Testis (tissue), 3 donors: ENCODE results near the gene ARFGEF3. TPM values are rescaled to one million over a fixed set of nuclear protein-coding genes. Genes with fewer than 3 reads are reported as not detected.

Source experiments
- DNase-seq: peaks from one replicate; pipeline ENCODE4 v3.0.0-alpha.2; 2019
- H3K27ac ChIP-seq, 2 donors: fragments of 200-600 bp; sonication (generic); one replicate each; pipeline ENCODE4 v1.5.1; 2019
- H3K27me3 ChIP-seq: fragments of 200-600 bp; sonication (generic); one replicate; pipeline ENCODE4 v1.5.1; 2019
- H3K36me3 ChIP-seq: fragments of 200-600 bp; sonication (generic); one replicate; pipeline ENCODE4 v1.5.1; 2017; ENCODE audit warnings: low read depth; ENCODE audit errors: missing control alignments
- H3K4me1 ChIP-seq: fragments of 200-600 bp; sonication (generic); one replicate; pipeline ENCODE4 v1.5.1; 2019
- H3K4me3 ChIP-seq, 2 donors: fragments of 200-600 bp; sonication (generic); one replicate each; pipeline ENCODE4 v1.5.1; 2017 to 2019
- H3K9me3 ChIP-seq: fragments of 200-600 bp; sonication (generic); one replicate; pipeline ENCODE4 v1.5.1; 2017
- POLR2A ChIP-seq: fragments of 450-650 bp; IDR thresholded peaks from one replicate; pipeline ENCODE4 v1.6.1; 2017; ENCODE audit warnings: antibody characterized with exemption, mild to moderate bottlenecking, moderate library complexity
- WGBS, 2 donors: methylation state at CpG; one replicate each; pipeline ENCODE4 v1.1.5; 2018; 5-methylcytosine and 5-hydroxymethylcytosine counted together
- intact Hi-C: fragments of 100-400 bp; cut with DNase I; formaldehyde crosslinking; loops from one replicate; pipeline ENCODE4 v1.15.1; 2023; ENCODE audit warnings: low total_unique reads
- polyA plus RNA-seq: library from polyadenylated mRNA; stranded (reverse); fragments of 350-450 nt; fragmentation: Illumina TruSeq; extraction: RNeasy Lipid Tissue Mini Kit (QIAGEN cat#74804); gene quantifications from one replicate; pipeline ENCODE4 v1.2.3, GENCODE V29; 2014; ENCODE audit warnings: low read depth, low replicate concordance; ENCODE audit not compliant: insufficient read depth
- total RNA-seq, 2 donors: library from RNA; depleted of rRNA; stranded (reverse); fragments of >200 nt; gene quantifications; one replicate each; pipeline ENCODE4 v1.2.3, GENCODE V29; 2016
- TF ChIP-seq, protein P1 (sequence below), 3 experiments: fragments of 450-650 bp in 2 of 3; fragments of 200-600 bp in 1 of 3; sonication (generic) in 1 of 3; IDR thresholded peaks; one replicate each; pipeline ENCODE4 v1.5.1; 2016 to 2019; ENCODE audit warnings: antibody characterized with exemption in 3 of 3, mild to moderate bottlenecking in 2 of 3, moderate library complexity in 1 of 3

The ARFGEF3 gene
- total and polyA plus RNA-seq, 3 donors from 2014 or later: 1.9 to 2.9 (median 2.8) TPM

DNA sequence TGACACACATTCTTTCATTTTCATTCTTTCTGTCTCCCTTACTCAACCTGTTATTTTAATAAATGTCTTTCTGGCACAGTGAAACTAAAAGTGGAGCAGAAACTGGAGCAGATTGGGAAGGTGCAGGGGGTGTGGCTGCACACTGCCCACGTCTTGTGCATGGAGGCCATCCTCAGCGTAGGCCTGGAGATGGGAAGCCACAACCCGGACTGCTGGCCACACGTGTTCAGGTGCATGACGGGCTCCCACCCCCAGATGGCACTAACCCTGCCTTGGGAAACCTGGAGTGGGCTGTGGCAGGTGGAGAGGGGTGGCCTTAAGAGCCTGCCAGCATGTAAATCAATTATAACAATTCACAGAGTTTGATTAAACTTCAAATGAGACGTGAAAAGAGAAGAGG lies 128.0 kb downstream of the ARFGEF3 start:
- Histone ChIP-seq H3K27ac (no peak overlapping the region), H3K36me3 (no peaks in the 10 kb centered on the region), H3K4me3 (no peak overlapping the region), H3K27me3 (no peaks in the 10 kb centered on the region), H3K4me1 (no peaks in the 10 kb centered on the region), H3K9me3 (no peaks in the 10 kb centered on the region)
- intact Hi-C loops: no loop called here
- 66 to 67% methylated on average over 6 of the region's 6 CpGs for WGBS, 2 donors
- TF ChIP-seq, protein P1, sequence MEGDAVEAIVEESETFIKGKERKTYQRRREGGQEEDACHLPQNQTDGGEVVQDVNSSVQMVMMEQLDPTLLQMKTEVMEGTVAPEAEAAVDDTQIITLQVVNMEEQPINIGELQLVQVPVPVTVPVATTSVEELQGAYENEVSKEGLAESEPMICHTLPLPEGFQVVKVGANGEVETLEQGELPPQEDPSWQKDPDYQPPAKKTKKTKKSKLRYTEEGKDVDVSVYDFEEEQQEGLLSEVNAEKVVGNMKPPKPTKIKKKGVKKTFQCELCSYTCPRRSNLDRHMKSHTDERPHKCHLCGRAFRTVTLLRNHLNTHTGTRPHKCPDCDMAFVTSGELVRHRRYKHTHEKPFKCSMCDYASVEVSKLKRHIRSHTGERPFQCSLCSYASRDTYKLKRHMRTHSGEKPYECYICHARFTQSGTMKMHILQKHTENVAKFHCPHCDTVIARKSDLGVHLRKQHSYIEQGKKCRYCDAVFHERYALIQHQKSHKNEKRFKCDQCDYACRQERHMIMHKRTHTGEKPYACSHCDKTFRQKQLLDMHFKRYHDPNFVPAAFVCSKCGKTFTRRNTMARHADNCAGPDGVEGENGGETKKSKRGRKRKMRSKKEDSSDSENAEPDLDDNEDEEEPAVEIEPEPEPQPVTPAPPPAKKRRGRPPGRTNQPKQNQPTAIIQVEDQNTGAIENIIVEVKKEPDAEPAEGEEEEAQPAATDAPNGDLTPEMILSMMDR (IDR thresholded peaks at IDR 0.05): no peak
- no peak for TF ChIP-seq POLR2A
- no peak for DNase-seq

DNA sequence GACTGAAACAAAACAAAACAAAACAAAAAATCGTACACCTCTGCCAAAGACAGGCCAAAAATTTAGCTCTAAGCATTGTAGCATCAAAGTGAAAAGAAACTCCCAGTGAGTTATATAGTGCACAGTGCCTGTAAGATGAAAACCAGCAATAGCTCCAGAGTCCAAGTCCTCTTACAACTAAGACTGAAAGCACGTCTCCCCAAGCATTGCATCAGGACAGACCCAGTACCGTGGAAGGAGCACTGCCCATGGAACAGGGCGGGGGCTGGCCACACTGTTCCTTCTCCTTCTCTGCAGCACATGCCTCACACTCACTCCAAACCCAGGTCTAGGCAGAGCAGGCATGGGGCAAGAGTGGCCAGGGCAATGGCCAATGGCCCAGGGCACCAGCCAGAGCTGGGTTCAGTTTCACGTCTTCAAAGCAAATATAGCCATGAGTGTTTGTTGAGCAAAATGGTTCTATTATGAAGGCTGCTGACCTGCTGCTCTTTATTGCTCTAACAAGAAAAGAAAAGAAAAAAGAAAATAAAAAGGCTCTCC lies 128.8 kb downstream of the ARFGEF3 start:
- H3K27ac ChIP-seq: no peak overlapping the region
- intact Hi-C loops: no loop called here
- WGBS, 2 donors: 62 to 80% methylated on average over 5 of the region's 5 CpGs
- H3K9me3 ChIP-seq: no peaks in the 10 kb centered on the region
- no peak overlapping the region for H3K4me3 ChIP-seq
- DNase-seq: no peak
- no peaks in the 10 kb centered on the region for H3K27me3 ChIP-seq
- no peak for TF ChIP-seq POLR2A
- TF ChIP-seq, protein P1 (IDR thresholded peaks at IDR 0.05): no peak
- no peaks in the 10 kb centered on the region for H3K36me3 ChIP-seq
- H3K4me1 ChIP-seq: no peaks in the 10 kb centered on the region

DNA sequence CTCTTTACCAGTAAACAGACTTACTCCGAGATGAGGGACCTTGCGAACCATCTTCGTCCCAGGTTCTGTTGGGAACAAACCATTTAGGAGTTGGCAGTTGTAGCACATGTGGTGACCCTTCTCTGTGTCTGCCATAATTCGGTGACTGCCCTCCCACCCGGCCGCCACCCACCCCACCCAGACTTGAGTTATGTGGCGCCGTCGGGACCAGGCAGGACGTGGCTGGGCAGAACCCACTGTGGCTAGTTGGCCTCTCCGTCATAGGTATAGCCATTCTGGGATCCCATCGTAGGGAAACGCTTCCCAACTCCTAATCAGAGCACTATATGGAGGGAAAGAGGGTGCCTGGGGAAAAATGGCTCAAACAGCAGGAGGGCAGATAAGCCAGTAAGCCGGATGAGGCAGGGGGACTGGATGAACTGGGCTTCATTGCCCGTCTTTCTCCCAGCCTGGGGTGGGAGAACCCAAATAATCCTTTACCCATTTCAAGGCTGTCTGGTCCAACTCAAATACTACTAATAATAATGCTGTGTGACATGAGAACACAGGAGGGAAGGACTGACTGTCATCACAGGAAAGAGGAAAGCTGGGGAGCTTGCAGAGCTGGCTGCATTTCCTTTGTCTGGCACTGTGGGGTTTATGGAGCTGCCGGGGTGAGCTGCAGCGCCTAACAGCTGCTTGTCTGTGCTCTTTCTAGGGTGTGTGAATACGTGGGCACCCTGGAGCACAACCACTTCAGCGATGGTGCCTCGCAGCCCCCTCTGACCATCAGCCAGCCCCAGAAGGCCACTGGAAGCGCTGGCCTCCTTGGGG lies 129.5 kb downstream of the ARFGEF3 start:
- DNase-seq: no peak
- TF ChIP-seq, protein P1 (IDR thresholded peaks at IDR 0.05): no peak
- TF ChIP-seq POLR2A: no peak
- no peaks in the 10 kb centered on the region for H3K9me3 ChIP-seq
- no peaks in the 10 kb centered on the region for H3K4me1 ChIP-seq
- H3K4me3 ChIP-seq: no peak overlapping the region
- intact Hi-C loops: no loop called here
- 78 to 87% methylated on average over 12 to 21 of the region's 21 CpGs for WGBS, 2 donors
- no peak overlapping the region for H3K27ac ChIP-seq
- H3K27me3 ChIP-seq: no peaks in the 10 kb centered on the region
- no peaks in the 10 kb centered on the region for H3K36me3 ChIP-seq

DNA sequence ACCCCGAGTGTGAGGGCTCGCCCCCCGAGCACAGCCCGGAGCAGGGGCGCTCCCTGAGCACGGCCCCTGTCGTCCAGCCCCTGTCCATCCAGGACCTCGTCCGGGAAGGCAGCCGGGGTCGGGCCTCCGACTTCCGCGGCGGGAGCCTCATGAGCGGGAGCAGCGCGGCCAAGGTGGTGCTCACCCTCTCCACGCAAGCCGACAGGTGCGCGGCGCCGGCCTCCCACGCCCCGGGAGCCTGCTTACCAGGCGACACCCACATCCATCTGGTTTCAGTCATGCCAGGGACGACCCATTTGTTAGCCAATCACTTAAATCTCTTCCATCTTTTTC lies 130.1 kb downstream of the ARFGEF3 start:
- intact Hi-C loops: no loop called here
- no peak for TF ChIP-seq POLR2A
- TF ChIP-seq, protein P1 (IDR thresholded peaks at IDR 0.05): no peak
- WGBS, 2 donors: 63 to 71% methylated on average over 11 to 19 of the region's 28 CpGs
- Histone ChIP-seq H3K4me1 (no peaks in the 10 kb centered on the region), H3K27me3 (no peaks in the 10 kb centered on the region), H3K36me3 (no peaks in the 10 kb centered on the region), H3K27ac (no peak overlapping the region), H3K9me3 (no peaks in the 10 kb centered on the region), H3K4me3 (no peak overlapping the region)
- DNase-seq: no peak

DNA sequence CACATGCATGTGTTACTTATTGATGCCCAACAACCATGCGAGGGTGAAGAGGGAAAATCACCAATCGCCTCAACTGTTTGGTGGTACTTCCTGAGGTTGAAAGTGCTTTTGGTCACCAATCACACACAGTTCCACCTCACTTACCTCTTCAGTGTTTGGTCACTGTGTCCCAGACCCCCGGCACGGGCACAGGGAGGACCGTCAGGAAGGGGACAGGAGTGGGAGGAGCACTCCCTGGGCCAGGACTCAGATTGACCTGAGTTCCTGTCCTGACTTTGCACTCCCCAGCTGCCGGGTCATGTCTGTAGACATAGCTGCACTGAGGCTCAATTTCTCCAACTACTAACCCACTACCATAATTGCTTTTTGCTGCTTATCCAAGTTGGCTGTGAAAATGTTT lies 130.7 kb downstream of the ARFGEF3 start:
- no peaks in the 10 kb centered on the region for H3K27me3 ChIP-seq
- intact Hi-C loops: no loop called here
- no peaks in the 10 kb centered on the region for H3K4me1 ChIP-seq
- H3K4me3 ChIP-seq: no peak overlapping the region
- H3K36me3 ChIP-seq: no peaks in the 10 kb centered on the region
- DNase-seq: no peak
- H3K27ac ChIP-seq: no peak overlapping the region
- H3K9me3 ChIP-seq: no peaks in the 10 kb centered on the region
- 83 to 90% methylated on average over 6 of the region's 6 CpGs for whole genome bisulfite sequencing, 2 donors
- TF ChIP-seq POLR2A: no peak
- TF ChIP-seq, protein P1 (IDR thresholded peaks at IDR 0.05): no peak
